GM18519 (cell line): Measurements from ENCODE around the gene SLC35E3.

Experiments used
- ATAC-seq: cut with Tn5 transposase; IDR thresholded peaks from one replicate; pipeline ENCODE4 v1.9.1; 2021; ENCODE audit warnings: mild to moderate bottlenecking, moderate library complexity; ENCODE audit not compliant: unreplicated experiment, low FRiP score

The SLC35E3 gene

DNA sequence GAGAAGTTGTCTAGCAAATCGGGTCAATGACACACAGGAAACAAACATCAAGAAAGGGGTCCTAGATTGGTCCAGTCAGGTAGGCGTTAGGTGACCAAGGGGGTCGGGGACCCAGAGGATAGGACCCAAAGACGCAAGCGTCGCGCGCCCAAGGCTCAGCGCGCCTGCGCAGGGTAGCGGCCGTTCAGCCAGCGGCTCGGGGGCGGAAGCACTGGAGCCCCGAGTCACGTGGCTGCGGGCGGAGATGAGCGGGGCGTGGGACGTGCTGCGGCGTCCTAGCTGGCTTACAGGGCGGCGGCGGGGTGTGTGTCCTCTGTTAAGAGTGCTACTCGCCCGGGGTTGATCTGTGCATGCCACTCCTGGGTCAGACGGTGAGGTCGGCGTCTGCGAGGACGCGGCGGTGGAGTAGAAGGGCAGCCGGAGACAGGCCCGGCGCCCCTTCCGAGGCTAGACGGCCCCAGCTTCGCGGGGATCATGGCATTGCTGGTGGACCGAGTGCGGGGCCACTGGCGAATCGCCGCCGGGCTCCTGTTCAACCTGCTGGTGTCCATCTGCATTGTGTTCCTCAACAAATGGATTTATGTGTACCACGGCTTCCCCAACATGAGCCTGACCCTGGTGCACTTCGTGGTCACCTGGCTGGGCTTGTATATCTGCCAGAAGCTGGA lies at the start of gene SLC35E3:
Gene SLC35E3, plus strand, starts transcription at position 273 of the 668 bp plus-strand sequence. Its CDS starts 202 bp downstream, at position 475.
- peak; percentile 86 for ATAC-seq

- ATAC-seq: no peak
Observed at GRCh38 chr12:68699486-68699885, 46.5 kb upstream of the SLC35E3 start.

DNA sequence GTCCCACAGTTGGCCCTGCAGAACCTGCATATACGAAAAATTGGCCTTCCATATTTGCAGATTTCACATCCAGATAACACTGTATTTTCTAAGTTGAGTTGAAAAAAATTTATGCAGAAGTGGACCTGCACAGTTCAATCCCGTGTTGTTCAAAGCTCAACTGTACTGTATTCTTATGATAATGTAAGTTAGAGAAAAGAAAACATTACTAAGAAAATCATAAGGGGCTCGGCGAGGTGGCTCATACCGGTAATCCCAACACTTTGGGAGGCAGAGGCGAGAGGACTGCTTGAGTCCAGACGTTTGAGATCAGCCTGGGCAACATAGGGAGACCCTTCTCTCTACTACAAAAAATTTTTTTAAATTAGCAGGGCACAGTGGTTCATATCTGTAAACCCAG lies 18.2 kb upstream of the SLC35E3 start:
- ATAC-seq: no peak

DNA sequence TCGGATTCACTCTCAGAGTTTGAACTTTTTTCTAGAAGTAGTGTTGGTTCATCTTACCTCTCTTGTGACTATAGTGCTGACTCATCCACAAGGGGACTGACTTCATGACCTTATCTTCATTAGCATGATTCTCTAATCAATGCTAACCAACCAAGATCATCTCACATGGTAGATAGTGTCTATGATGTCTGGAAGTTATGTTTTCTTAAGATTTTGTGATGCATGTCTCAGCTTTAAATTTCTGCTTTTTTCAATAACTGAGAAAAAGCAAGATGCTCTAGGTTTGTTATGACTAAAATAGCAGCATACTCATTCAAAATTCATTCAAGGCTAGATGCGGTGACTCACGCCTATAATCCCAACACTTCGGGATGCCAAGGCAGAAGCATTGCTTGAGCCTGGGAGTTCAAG lies 12.3 kb upstream of the SLC35E3 start:
- ATAC-seq: no peak

GRCh38 chr12:68739891-68740290 lies 6.1 kb upstream of the SLC35E3 start:
- no peak for ATAC-seq

DNA sequence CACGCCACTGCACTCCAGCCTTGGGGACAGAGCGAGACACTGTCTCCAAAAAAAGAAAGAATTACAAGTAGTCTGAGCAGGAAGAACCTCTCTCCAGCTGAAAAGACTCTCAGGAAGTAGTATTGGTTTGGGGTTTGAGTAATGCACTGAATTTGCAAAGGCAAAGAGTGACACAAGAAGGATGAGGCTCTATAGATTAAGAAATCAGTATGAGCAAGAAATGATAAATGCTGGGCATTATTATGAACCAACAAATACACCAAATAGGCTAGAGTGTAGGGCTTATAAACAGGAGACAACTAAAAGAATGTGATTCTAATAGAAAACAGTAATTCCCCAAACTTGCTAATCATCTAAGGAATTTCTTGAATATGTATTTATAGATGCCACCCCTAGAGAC lies 2.6 kb upstream of the SLC35E3 start:
- no peak for ATAC-seq

DNA sequence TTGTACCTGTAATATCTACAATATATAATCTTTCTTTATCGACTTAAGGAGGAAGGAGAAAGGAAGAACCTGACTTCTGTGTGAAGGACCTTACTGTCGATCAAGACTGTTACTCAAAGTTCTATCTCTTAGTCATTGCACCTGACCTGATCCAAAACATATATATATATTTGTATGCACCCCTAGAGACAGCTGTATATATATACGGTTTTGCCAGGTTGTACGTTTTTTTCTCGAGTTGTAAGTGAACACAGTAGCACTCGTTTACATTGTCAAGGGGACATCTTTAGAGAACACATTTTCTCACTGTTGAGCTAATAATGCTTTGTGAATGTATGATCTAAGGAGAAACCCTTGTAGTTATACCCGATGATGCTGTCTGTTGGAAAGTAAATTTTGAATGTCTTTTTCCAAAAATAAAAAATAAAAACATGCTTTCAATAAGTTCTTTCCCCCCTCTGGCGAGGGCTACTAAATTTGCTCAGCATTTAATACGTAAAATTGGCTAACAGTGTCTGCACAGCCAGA lies 536 bp upstream of the SLC35E3 start:
- no peak for ATAC-seq

DNA sequence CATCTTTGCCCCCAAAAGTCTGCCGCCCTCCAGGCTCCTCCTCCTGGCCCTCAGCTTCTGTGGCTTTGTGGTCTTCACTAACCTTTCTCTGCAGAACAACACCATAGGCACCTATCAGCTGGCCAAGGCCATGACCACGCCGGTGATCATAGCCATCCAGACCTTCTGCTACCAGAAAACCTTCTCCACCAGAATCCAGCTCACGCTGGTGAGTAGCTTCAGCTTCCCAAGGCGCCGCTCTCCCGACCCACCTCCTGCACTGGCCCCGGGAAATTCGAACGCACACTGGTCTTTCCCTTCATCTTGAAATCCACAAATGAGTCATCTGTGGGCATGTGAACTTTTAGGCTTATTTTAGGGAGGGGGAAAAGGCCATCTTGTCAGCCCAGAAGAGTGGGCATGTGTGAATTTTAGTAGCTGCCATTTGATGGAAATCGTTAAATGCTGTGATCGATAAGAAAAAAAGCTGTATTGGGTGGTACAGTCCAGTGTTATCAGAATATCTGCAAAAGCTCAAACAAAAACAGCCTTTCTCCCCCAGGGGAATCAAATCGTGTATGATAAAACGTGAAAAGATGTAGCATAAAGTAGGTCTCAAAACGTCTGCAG lies 700 bp downstream of the SLC35E3 start:
- ATAC-seq: no peak

DNA sequence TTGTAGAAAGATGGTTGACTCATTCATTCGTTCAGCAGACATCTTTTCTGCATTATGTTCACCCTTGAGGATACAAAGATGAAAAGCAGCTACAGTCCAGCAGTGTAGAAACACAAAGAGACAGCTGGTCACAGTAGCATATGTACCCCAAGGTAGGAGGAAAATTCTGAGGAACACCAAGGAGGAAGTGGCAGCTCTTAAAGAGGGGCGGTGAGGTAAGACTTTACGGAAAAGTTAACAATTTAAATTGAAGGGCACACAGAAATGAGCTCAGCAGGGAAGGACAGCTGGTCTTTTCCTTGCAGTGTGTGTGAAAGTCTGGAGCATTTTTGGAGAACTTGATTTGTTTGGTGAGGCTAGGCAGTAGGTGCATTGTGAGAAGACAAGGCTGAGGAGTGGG lies 3.5 kb downstream of the SLC35E3 start:
- no peak for ATAC-seq

DNA sequence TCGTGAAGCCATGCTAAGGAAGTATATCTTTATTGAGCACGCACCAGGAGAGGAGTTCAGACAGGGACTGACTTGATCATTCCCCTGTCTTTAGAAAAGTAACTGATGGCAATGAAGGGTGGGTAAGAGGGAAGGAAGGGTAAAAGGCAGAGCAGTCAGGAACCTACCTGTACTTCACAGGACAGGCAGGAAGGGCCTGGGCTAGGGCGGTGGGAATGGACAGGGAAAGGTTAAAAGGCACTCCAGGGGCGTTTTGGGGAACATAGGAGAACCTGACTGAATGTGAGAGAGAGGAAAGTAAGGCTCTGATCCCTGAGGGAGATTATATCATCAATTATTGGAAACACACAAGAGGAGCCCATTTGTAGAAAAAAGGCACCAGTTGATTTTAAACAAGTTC lies 3.9 kb downstream of the SLC35E3 start:
- ATAC-seq: no peak

DNA sequence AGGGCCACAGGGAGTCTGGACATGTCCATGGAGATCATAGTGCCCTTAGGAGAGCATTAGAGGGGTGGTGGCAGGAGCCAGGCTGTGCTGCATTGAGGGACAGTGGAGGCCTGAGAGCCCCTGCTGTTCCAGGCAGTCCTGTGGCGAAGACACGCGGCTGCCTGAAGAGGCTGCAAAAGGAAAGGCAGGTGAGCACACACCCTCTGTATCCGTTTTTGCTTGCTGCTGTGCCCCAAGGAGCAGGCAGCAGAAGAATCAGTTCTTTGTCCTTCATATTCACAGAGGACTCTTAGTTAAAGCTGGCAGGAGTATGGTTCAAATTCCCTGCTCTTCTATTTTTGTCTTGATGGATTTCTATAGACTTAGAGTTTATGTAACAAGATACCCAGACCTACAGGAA lies 4.5 kb downstream of the SLC35E3 start:
- no peak for ATAC-seq

DNA sequence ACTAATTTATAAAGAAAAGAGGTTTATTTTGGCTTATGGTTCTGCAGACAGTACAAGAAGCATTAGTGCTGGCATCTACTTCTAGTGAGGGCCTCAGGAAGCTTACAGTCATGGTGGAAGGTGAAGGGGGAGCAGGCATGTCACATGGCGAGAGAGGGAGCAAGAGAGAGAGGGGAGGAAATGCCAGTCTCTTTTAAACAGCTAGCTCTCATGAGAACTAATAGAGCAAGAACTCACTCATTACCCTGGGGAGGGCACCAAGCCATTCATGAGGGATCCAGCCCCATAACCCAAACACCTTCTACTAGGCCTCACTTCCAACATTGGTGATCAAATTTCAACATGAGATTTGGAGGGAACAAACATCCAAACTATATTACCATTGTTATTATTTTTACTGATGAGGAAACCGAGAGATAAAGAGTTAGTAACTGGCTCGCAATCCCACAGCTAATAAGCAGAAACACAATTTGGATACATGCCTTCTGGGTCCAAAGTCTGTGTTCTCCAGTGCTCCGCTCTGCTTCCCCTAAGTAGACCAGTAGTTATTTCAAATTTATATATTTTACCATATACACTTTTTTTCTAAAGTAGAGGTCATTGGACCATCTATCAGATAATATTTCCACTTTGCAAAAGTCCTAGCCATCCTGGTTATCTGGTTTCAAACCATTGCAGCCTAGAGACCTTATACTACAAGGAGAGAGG lies 9.7 kb downstream of the SLC35E3 start:
- ATAC-seq: no peak

DNA sequence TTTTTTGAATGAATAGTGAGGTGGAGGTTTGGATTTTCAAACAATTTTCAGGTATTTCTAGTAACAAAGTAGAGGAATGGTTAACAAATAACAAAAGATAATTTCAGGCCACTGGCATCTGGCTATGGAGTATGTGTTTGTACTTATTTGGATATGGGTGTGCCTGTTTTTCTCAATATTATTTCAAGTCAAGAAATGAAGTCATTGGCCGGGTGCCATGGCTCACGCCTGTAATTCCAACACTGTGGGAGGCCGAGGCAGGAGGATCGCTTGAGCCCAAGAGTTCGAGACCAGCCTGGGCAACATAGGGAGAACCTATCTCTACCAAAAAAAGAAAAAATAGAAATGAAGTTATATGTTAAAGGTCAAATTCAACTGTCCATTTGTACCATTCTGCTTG lies 13.9 kb downstream of the SLC35E3 start:
- no peak for ATAC-seq

DNA sequence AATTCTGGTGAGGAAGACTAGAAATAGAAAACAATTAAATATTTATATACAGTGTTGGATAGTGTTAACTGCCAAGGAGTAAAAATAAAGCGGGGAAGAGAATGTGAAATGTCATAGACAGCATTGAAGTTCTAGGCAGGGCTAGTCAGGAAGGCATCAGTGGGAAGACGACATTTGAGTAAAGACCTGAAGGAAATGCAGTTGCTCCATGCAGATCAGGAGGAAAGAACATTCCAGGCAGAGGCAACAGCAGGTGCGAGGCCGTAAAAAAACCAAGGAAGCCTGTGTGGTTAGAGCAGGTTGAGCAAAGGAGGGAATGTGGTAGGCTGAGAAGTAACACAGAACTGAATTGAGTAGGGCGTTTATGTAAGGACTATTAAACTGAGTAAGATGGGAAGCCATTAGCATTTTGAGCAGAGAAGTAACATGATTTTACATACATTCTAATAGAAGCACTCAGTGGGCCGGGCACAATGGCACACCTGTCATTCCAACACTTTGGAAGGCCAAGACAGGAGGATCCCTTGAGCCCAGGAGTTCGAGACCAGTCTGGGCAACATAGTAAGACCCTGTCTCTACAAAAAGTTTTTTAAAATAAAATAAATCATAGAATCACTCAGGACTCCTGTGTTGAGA lies 14.9 kb downstream of the SLC35E3 start:
- no peak for ATAC-seq

DNA sequence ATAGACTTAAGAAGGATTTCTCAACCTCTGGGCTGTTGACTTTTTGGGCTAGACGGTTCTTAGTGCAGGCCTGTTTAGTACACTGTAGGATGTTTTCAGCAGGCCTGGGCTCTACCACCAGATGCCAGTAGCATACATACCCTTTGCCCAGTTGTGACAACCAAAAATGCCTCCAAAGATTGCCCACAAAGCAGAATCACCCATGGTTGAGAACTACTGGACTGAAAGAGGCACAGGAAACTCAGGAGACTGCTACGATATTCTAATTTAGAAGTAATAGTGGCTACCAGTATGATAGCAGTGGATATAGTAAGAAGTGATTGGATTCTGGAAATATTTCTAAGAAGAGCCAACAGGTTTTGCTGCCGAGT lies 15.5 kb downstream of the SLC35E3 start:
- ATAC-seq: no peak

- ATAC-seq: no peak
Observed at GRCh38 chr12:68761901-68762630, 16.1 kb downstream of the SLC35E3 start.

DNA sequence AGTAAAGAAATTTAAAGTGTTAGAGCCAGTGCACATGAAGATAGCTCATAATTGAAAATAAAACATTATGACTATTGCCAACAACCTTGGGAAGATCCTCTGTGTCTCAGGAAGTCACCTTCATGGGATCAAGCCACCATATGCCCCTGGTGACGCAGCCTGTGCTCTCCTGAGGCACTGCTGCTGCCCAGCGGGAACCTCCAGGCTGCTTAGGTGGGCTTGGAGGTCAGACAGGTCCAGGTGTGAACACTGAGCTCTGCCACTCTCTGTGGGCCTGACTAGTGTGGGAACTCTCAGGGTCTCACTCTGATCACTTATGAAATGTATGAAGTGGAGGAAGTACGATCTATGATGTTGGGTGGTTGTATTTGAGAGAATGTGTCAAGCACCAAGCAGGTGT lies 16.7 kb downstream of the SLC35E3 start:
- no peak for ATAC-seq

DNA sequence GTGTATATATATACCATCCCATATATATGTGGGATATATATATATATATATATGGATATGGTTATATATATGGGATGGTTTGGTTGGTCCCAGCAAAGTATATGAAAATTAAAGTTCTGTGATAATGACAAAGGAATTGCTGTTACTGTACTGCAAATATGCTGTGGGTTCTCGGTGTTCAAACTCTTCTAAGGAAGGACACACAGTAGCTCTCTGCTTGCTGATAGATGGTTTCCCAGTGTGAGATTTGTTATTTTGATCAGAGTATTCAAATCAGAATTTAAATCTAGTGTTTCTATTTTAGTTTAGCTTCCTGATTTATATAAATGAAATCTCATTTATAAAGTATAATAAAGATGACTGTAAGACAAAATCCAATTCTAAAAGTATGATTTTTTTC lies 19.7 kb downstream of the SLC35E3 start:
- ATAC-seq: no peak

- ATAC-seq: no peak
Observed at GRCh38 chr12:68766646-68767045, 20.7 kb downstream of the SLC35E3 start.

DNA sequence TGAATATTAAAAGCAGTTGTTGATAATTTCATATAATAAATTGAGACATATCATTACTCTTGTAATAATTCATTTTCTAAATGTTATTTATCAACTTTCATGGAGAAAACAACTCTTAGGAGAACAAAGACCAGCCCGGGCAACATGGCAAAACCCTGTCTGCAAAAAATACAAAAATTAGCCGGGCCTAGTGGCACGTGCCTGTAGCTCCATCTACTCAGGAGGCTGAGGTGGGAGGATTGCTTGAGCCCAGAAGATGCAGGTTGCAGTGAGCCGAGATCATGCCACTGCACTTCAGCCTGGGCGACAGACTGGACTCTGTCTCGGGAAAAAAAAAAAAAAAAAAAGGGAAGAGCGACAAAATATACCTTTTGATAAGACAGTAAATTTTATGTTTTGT lies 21.2 kb downstream of the SLC35E3 start:
- no peak for ATAC-seq
